ENCODE data around the gene NF1. TPM values are rescaled to one million over a fixed set of nuclear protein-coding genes. Genes with fewer than 3 reads are reported as not detected.

Gene NF1
- total RNA-seq, 1 donor from 2014 or later: 33.2 TPM

DNA sequence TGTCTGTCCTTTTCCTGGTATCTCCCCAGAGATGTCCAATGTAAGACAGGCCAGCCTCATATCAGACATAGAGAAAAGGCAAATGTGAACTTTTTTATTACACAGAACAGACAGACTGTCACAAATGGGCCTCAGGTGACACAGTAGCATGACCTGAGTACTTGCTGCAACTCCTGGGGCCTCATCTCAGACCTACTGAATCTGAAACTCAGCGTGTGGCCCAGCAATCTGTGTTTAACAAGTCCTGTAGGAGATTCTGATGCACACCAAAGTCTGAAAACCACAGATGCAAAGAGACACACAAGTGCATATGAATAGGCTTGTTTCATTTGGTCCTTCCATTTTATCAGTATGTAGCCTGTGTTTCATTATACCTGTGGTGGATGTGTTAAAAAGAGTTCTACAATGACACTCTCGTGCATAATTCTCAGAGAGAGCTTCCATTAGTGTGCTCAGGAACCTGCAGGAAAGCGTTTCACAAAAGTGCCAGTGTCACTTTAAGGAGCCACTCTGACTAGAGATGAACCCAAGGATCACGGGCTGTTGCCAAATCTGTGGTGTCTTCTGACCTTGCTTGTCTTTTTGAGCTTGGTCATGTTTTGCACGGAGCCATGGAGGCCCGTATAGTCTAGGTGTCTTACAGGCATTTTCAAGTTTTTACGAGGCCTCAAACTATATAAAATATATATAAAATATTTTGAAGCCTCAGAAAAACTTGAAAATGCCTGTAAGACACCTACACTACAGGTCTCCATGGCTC, 33.8 kb upstream of the NF1 start:
- peak; percentile 50 for FAIRE-seq
- TF ChIP-seq, protein P1, sequence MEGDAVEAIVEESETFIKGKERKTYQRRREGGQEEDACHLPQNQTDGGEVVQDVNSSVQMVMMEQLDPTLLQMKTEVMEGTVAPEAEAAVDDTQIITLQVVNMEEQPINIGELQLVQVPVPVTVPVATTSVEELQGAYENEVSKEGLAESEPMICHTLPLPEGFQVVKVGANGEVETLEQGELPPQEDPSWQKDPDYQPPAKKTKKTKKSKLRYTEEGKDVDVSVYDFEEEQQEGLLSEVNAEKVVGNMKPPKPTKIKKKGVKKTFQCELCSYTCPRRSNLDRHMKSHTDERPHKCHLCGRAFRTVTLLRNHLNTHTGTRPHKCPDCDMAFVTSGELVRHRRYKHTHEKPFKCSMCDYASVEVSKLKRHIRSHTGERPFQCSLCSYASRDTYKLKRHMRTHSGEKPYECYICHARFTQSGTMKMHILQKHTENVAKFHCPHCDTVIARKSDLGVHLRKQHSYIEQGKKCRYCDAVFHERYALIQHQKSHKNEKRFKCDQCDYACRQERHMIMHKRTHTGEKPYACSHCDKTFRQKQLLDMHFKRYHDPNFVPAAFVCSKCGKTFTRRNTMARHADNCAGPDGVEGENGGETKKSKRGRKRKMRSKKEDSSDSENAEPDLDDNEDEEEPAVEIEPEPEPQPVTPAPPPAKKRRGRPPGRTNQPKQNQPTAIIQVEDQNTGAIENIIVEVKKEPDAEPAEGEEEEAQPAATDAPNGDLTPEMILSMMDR (IDR thresholded peaks at IDR 0.05; ENCODE audit: insufficient read depth, low read length, severe bottlenecking): no peak
- Histone ChIP-seq H3K4me3 (ENCODE audit: low read depth, low read length) (no peak overlapping the region), H3K27me3 (ENCODE audit: control insufficient read depth, insufficient read depth, low read length) (peaks cover 1% of the 10 kb centered on the region), H3K36me3 (ENCODE audit: control insufficient read depth, insufficient read depth, low read length) (no peaks in the 10 kb centered on the region)
- DNase-seq (ENCODE audit: low read depth): no peak

DNA sequence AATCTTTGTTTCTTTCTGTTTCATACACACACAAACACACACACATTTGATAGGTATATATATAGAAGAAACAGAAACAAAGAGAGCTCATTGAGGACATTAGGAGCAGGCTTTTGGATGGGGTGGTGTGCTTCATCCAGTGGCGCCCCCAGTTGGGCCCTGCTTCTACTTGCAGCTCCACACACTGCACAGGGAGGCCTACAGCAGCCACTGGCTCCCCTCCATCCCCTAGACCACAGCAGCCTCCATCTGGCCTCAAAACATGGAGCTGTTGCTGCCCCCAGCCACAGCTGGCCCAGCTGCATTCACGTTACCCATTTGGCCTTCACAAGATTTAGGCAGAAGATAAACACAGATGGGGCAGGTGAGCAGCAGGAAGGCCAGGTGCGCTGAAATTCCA, 33.1 kb upstream of the NF1 start:
- Histone ChIP-seq H3K4me3 (ENCODE audit: low read depth, low read length) (no peak overlapping the region), H3K36me3 (ENCODE audit: control insufficient read depth, insufficient read depth, low read length) (no peaks in the 10 kb centered on the region), H3K27me3 (ENCODE audit: control insufficient read depth, insufficient read depth, low read length) (peaks cover 1% of the 10 kb centered on the region)
- TF ChIP-seq, protein P1 (IDR thresholded peaks at IDR 0.05; ENCODE audit: insufficient read depth, low read length, severe bottlenecking): peak; percentile 22
- no peak for FAIRE-seq
- DNase-seq (ENCODE audit: low read depth): no peak

DNA sequence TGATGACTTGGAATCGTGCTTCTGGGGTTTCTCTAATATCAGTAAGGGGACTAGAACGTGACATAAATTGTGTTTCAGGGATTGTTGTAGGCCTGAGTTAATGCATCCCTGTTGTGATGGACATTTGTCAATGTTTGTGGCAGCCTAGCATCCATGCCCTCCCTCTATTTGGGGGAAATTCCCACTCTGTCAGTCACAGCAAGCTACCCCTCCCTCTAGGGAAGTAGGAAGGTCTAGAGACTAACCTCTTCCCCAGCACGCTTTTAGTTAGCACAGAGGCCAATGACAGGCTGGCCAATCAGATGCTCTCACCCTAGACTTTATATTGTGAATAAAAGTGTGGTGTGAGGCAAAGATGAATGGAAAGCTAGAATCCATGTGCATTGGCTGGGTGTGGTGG, 32.4 kb upstream of the NF1 start:
- DNase-seq (ENCODE audit: low read depth): no peak
- H3K4me3 ChIP-seq (ENCODE audit: low read depth, low read length): no peak overlapping the region
- no peak for FAIRE-seq
- H3K36me3 ChIP-seq (ENCODE audit: control insufficient read depth, insufficient read depth, low read length): no peaks in the 10 kb centered on the region
- H3K27me3 ChIP-seq (ENCODE audit: control insufficient read depth, insufficient read depth, low read length): peaks cover 1% of the 10 kb centered on the region
- TF ChIP-seq, protein P1 (IDR thresholded peaks at IDR 0.05; ENCODE audit: insufficient read depth, low read length, severe bottlenecking): no peak

DNA sequence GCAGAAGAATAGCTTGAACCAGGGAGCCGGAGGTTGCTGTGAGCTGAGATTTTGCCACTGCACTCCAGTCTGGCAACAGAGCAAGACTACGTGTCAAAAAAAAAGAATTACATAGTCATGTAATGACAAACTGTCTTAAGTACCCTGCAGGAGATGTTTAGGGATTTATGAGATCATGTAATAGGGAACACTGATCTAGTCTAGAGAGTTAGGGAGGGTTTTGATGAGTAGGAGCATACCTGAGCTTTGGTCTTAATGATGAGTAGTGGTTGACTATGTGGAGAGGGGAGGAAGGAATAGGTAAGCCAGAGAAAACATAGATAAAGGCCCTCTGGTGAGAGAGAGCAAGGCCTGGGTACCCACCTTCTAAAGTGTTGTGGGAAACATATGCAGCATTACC, 30.1 kb upstream of the NF1 start:
- TF ChIP-seq, protein P1 (IDR thresholded peaks at IDR 0.05; ENCODE audit: insufficient read depth, low read length, severe bottlenecking): no peak
- no peak for FAIRE-seq
- no peaks in the 10 kb centered on the region for H3K27me3 ChIP-seq (ENCODE audit: control insufficient read depth, insufficient read depth, low read length)
- no peaks in the 10 kb centered on the region for H3K36me3 ChIP-seq (ENCODE audit: control insufficient read depth, insufficient read depth, low read length)
- DNase-seq (ENCODE audit: low read depth): peak; percentile 22
- H3K4me3 ChIP-seq (ENCODE audit: low read depth, low read length): no peak overlapping the region

DNA sequence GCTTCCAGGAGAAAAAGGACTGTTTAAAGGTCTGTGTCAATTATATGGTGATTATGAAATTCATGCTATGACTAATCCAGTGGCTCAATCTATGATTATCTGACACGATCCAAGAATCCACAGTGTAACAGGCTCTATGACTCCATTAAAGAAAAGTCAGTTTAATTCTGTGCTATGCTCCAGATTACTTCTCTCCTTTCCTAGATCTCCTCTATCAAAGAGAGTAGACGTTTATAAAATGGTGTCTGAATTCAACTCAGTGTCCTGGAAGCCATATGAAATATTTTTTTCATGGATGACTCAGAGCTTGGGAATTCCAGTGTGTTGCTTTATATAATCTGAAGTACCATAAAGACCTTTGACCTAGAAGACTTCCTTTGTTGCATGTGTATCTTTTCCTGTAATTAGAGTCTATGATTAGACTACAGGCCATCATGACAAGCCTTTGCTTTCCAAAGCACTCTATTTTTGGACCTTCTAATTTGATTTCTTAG, 27.0 kb upstream of the NF1 start:
- Histone ChIP-seq H3K4me3 (ENCODE audit: low read depth, low read length) (no peak overlapping the region), H3K27me3 (ENCODE audit: control insufficient read depth, insufficient read depth, low read length) (no peaks in the 10 kb centered on the region), H3K36me3 (ENCODE audit: control insufficient read depth, insufficient read depth, low read length) (no peaks in the 10 kb centered on the region)
- DNase-seq (ENCODE audit: low read depth): peak; percentile 91
- TF ChIP-seq, protein P1 (IDR thresholded peaks at IDR 0.05; ENCODE audit: insufficient read depth, low read length, severe bottlenecking): no peak
- no peak for FAIRE-seq

All from bronchial epithelial cell (primary cell).